ENCODE measurements around the gene ELF5. TPM values are rescaled to one million over a fixed set of nuclear protein-coding genes. Genes with fewer than 3 reads are reported as not detected.

The ELF5 gene
- total and polyA plus RNA-seq, 2 of the 8 experiments (the other 6 are each of a cell fraction or from before 2014, with no cell fraction given) = not detected

DNA sequence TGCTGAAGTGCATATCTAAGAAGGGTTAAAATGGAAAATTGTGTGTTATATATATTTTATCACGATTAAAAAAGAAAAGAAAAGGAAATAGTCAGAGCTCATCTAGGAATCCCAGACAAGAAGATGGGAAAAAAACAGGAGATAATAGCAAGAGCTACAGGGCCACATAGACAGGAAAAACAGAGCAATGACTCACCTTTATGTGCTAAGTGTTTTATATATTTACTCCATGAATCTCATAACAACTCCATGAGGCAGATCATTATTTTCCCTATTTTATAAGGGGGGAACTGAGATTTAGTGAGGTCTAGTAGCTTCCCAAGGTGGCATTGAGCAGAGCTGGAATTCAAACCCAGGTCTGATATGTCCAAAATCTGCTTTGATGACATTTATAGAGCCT, 18.1 kb upstream of the ELF5 start:
- H2BK120ac ChIP-seq (replicated peaks; ENCODE audit: low read depth, low read length) = no peak overlapping the region
- H3K4ac ChIP-seq (replicated peaks; ENCODE audit: insufficient read length, low read depth, low read length) = no peak overlapping the region
- no peak overlapping the region for H2BK20ac ChIP-seq (ENCODE audit: low read length)
- H2AK5ac ChIP-seq (ENCODE audit: low read depth, low read length) = no peak overlapping the region
- no peaks in the 10 kb centered on the region for H4K20me1 ChIP-seq (replicated peaks in 1 of 2; ENCODE audit: control insufficient read depth in 1 of 2, insufficient read depth in 2 of 2, low read length in 2 of 2)
- POLR2A ChIA-PET (ENCODE audit: partially characterized antibody) = interaction anchor here (0.9 kb wide), 1 partner anchor 9 kb away, joined by 3 read pairs; no protein-coding TSS in a partner anchor
- H3K14ac ChIP-seq (ENCODE audit: insufficient read length) = no peak overlapping the region
- no peak overlapping the region for H4K8ac ChIP-seq (ENCODE audit: extremely low read depth, insufficient read depth, low read length)
- no peaks in the 10 kb centered on the region for H3K9me3 ChIP-seq (ENCODE audit: insufficient read depth in 2 of 2, low read depth in 1 of 2, low read length in 1 of 2)
- H4K91ac ChIP-seq (replicated peaks; ENCODE audit: insufficient read length, low read length) = no peak overlapping the region
- no peak for FAIRE-seq
- no peak overlapping the region for H4K5ac ChIP-seq (ENCODE audit: insufficient read length, low read depth, low read length)
- no peak overlapping the region for H2BK15ac ChIP-seq (ENCODE audit: low read length)
- no peaks in the 10 kb centered on the region for H3K23me2 ChIP-seq (ENCODE audit: low read depth, low read length)
- H3K18ac ChIP-seq (ENCODE audit: extremely low read depth, low read length) = no peak overlapping the region
- no peak for TF ChIP-seq NANOG (IDR thresholded peaks at IDR 0.05; ENCODE audit: insufficient read depth, low read depth, low read length, poor library complexity, severe bottlenecking)
- TF ChIP-seq, protein P1, sequence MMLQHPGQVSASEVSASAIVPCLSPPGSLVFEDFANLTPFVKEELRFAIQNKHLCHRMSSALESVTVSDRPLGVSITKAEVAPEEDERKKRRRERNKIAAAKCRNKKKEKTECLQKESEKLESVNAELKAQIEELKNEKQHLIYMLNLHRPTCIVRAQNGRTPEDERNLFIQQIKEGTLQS (IDR thresholded peaks at IDR 0.05; ENCODE audit: insufficient read depth, low read depth, low read length) = no peak
- no peak for DNase-seq (ENCODE audit: low read depth in 1 of 2, low spot score in 2 of 2)
- no peak overlapping the region for H3K56ac ChIP-seq (replicated peaks; ENCODE audit: insufficient read length, low read depth, low read length)
- H2AFZ ChIP-seq (ENCODE audit: low read length) = no peak overlapping the region
- no peaks in the 10 kb centered on the region for H3K79me2 ChIP-seq (ENCODE audit: control insufficient read depth in 1 of 2, insufficient read depth in 2 of 2, low read length in 2 of 2)
- H2BK5ac ChIP-seq (ENCODE audit: low read depth, low read length) = no peak overlapping the region
- H3K4me3 ChIP-seq (ENCODE audit: extremely low read depth in 1 of 4, insufficient read depth in 2 of 4, low read depth in 3 of 4, low read length in 4 of 4) = no peak overlapping the region
- no peaks in the 10 kb centered on the region for H3K4me1 ChIP-seq (replicated peaks in 1 of 4; ENCODE audit: control insufficient read depth in 3 of 4, insufficient read depth in 4 of 4, low read length in 3 of 4)
- H3K79me1 ChIP-seq (ENCODE audit: low read depth, low read length) = no peaks in the 10 kb centered on the region
- no peak overlapping the region for H3K23ac ChIP-seq (ENCODE audit: insufficient read length)
- no peak overlapping the region for H3K27ac ChIP-seq (ENCODE audit: low read depth, low read length)
- no peak overlapping the region for H3K9ac ChIP-seq (replicated peaks in 1 of 4; ENCODE audit: extremely low read depth in 1 of 4, low read depth in 3 of 4, low read length in 3 of 4)
- CTCF ChIA-PET (ENCODE audit: partially characterized antibody) = interaction anchor here (1.2 to 2.6 kb wide), 4 partner anchors 18 to 860 kb away, joined by 3 to 10 read pairs (median 4); partner anchors contain the start of gene ELF5
- 80 to 100% methylated on average over 1 of the region's 1 CpG for WGBS, 2 experiments (ENCODE audit: extremely low coverage in 1 of 2, insufficient coverage in 1 of 2, insufficient read length in 1 of 2, insufficient replicate concordance in 2 of 2, low coverage in 1 of 2, low lambda C conversion rate in 2 of 2, missing lambda C conversion rate in 1 of 2)
- no peak overlapping the region for H3K4me2 ChIP-seq (ENCODE audit: insufficient read depth in 1 of 2, low read depth in 2 of 2, low read length in 2 of 2)
- no peaks in the 10 kb centered on the region for H3K36me3 ChIP-seq (ENCODE audit: control insufficient read depth in 2 of 4, insufficient read depth in 4 of 4, low read length in 3 of 4)
- H3K27me3 ChIP-seq (replicated peaks in 1 of 4; ENCODE audit: control insufficient read depth in 3 of 4, extremely low read depth in 1 of 4, insufficient read depth in 3 of 4, low read length in 3 of 4) = no peaks in the 10 kb centered on the region
- no peak overlapping the region for H2BK12ac ChIP-seq (ENCODE audit: low read depth, low read length)

Measured in H1 (cell line).